ENCODE measurements around the gene USP12. TPM values are rescaled to one million over a fixed set of nuclear protein-coding genes. Genes with fewer than 3 reads are reported as not detected.
"Not testable (repeated sequence)": the region's sequence is repeated elsewhere in the genome, so short reads cannot be mapped to it uniquely, and the experiment has no call there.

Gene USP12
- total RNA-seq, 1 donor from 2014 or later, result 20.1 TPM

- DNase-seq (no peak), ATAC-seq (peak; percentile 82)
- intact Hi-C loops (cut with micrococcal nuclease), result no loop called here
Measured at GRCh38 chr13:27130223-27130978, 41.2 kb downstream of the USP12 start.

DNA sequence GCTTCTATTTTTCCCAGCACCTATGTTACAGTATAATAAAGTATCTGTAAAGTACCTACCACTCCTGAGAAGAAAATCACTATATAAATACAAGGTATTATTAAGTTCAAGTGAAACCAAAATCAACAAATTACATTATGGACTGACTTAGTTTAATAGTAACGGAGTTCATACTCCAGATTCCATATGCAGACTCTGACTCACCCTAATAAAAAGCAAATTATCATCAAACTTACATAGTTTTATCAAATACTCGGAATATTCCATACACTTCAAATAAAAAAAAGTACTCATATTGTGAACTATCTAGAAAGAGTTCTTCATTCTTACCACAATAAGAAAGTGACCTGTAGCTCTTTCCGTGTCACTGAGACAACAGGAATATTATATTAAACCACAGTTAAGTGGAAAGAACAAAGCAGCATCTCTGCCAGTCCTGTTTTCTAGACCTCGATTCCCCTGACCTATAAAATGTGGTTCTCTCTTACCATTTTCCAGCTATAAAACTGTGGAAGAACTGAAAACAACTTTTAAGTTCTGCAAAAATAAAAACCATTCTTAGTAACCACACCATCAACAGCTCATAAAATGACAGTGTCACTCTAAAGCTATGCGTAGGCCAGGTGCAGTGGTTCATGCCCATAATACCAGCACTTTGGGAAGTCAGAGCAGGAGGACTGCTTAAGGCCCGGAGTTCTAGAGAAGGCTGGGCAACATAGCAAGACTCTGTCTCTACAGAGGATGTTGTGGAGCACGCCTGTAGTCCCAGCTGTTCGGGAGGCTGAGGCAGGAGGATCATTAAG is 42.6 kb downstream of the USP12 start:
- DNase-seq (no peak), ATAC-seq (no peak)
- intact Hi-C loops (cut with micrococcal nuclease), result no loop called here

- intact Hi-C loops (cut with micrococcal nuclease), result no loop called here
- DNase-seq, result no peak
- ATAC-seq, result no peak
Measured at GRCh38 chr13:27126859-27127258, 44.8 kb downstream of the USP12 start.

GRCh38 chr13:27125357-27126282 is 46.0 kb downstream of the USP12 start:
- peak; percentile 29 for ATAC-seq
- DNase-seq, result no peak
- intact Hi-C loops (cut with micrococcal nuclease), result no loop called here

GRCh38 chr13:27124571-27124970 is 47.0 kb downstream of the USP12 start:
- intact Hi-C loops (cut with micrococcal nuclease), result no loop called here
- ATAC-seq, result no peak
- DNase-seq, result no peak

DNA sequence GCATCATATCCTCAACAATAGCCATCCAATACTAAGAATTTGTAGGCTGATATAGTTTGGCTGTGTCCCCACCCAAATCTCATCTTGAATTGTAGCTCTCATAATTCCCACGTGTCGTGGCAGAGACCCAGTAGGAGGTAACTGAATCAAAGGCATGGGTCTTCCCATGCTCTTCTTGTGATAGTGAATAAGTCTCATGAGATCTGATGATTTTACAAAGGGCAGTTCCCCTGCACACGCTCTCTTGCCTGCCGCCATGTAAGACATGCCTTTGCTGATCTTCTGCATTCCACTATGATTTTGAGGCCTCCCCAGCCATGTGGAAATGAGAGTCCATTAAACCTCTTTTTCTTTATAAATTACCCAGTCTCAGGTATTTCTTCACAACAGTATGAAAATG is 48.2 kb downstream of the USP12 start:
- intact Hi-C loops (cut with micrococcal nuclease); ATAC-seq; DNase-seq: not testable (repeated sequence)

GRCh38 chr13:27122036-27122435 is 49.6 kb downstream of the USP12 start:
- intact Hi-C loops (cut with micrococcal nuclease), result no loop called here
- ATAC-seq (no peak), DNase-seq (no peak)

DNA sequence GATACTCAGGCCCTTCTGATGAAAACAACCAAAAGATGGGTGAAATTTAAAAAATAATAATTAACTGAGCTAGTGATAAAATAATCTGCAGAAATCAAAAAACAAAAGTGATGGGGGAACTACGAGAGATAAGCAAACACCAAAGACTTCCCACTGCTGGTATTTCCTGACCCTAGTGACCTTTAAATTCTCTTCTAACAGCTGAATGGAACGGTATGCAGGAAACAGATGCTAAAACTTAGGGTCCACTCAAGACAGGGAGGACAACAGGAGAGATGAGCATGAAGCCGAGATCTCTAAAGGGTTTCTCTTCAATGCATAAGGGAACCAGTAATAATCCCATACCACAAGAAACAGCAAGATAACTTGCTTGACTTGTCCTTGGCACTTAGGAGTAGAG is 50.8 kb downstream of the USP12 start:
- ATAC-seq (no peak), DNase-seq (no peak)
- intact Hi-C loops (cut with micrococcal nuclease), result no loop called here

DNA sequence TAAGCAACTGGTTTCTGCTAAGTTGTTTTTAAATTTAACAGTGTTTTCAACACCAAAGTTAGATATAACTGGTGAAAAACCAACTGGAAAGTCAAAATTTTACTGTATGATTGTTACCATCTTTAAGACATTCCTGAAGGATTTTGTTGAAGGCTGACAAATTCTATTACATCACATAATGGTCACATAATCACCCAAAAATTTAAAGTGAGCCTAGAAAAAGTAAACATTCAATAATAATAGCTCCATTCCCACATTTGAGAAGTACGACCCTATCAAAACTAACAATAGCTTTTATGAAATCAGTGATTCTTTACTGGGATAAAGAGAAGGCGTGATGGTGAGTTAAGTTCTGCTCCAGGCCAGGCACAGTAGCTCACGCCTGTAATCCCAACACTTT is 51.6 kb downstream of the USP12 start:
- ATAC-seq (no peak), DNase-seq (no peak)
- intact Hi-C loops (cut with micrococcal nuclease), result no loop called here

DNA sequence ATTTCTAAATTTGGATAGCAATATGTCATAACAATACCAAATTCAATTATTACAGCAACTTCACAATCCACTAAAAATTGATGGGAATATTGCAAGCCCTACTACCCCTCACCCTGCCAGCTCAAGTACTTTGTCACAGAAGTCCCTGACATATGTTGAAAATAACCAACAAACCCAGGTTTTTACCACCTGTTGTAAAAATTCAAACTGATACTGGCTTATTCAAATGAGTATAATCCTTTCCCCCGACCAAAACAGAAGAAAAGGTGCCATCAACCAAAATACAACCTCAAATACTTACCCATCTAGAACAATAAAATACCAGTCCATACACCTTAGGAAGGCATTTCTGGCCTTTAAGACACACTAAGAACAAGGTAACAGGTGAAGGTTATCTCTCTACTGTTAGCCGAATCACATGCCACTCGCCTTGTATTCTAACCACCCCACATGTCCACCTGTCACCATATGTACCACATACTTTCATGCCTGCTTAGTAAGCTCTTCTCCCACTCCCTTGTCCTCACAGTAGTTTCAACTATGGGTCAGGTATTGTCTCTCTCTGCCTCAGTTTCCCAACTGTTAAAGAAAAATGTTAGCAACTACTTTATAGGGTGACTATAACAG is 53.1 kb downstream of the USP12 start:
- DNase-seq, result no peak
- intact Hi-C loops (cut with micrococcal nuclease), result no loop called here
- no peak for ATAC-seq

GRCh38 chr13:27117952-27118351 is 53.7 kb downstream of the USP12 start:
- intact Hi-C loops (cut with micrococcal nuclease), result no loop called here
- DNase-seq, result no peak
- ATAC-seq, result no peak

- ATAC-seq (no peak), DNase-seq (no peak)
- intact Hi-C loops (cut with micrococcal nuclease), result no loop called here
Measured at GRCh38 chr13:27117158-27117557, 54.5 kb downstream of the USP12 start.

DNA sequence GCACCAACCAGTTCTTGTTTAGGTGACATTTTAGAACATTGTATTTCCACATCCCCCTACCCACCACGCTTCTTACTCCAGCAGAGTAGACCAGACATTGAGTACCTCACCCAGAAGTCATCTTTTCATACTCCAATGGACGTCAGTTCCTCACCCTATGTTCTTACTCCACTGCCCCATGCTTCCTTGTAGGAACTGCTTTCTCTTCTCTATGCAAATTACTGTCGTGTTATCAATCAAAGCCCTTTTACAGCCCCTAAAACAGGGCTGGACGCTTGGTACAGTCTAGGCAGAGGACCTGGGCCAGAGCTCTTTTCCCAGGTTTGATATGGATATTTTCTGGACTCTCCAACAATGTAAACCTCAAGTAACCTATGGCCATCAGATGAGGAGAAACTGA is 58.2 kb downstream of the USP12 start:
- ATAC-seq, result no peak
- intact Hi-C loops (cut with micrococcal nuclease), result no loop called here
- no peak for DNase-seq

- DNase-seq, result no peak
- ATAC-seq, result no peak
- intact Hi-C loops (cut with micrococcal nuclease), result no loop called here
Measured at GRCh38 chr13:27112006-27112405, 59.6 kb downstream of the USP12 start.

- intact Hi-C loops (cut with micrococcal nuclease), result no loop called here
- DNase-seq (no peak), ATAC-seq (no peak)
Measured at GRCh38 chr13:27110056-27110746, 61.4 kb downstream of the USP12 start.

- DNase-seq, result no peak
- intact Hi-C loops (cut with micrococcal nuclease), result no loop called here
- no peak for ATAC-seq
Measured at GRCh38 chr13:27106144-27106543, 65.5 kb downstream of the USP12 start.

DNA sequence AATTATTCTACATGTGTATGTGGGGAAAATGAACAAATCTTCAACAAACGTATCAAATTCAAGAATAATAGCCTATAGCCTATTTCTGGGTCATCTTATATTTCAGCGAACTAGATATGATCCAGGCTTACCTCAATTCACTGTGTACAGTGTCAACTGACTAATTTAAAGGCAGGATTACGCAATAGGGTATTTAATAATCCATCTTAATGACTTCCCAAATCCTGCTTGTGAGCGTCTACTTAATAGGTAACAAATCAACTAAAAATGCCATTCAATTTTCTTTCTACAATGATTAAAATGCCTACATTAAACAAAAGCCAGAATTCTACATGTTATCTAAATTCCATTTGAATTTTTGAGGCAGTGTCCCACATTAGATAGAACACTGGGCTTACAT is 67.0 kb downstream of the USP12 start:
- ATAC-seq (no peak), DNase-seq (no peak)
- intact Hi-C loops (cut with micrococcal nuclease), result no loop called here

DNA sequence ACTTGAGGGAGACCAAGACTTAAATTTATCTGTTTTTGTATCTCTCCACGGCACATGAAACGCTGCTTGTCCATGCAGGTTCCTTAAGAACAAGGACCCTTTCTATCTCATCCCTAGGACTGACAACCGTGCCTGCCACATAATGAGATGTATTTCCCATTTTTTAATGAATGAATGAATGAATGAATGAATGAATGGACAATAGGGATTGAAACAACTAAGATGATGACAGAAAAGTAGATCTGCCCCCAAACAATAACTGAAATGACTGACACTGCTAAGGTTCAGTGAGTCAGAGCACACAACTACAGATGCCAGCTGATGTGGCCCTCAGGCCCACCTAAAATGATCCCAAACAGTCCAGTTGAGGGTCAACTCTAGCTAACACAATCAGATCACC is 69.8 kb downstream of the USP12 start:
- ATAC-seq, result no peak
- no peak for DNase-seq
- intact Hi-C loops (cut with micrococcal nuclease), result no loop called here

DNA sequence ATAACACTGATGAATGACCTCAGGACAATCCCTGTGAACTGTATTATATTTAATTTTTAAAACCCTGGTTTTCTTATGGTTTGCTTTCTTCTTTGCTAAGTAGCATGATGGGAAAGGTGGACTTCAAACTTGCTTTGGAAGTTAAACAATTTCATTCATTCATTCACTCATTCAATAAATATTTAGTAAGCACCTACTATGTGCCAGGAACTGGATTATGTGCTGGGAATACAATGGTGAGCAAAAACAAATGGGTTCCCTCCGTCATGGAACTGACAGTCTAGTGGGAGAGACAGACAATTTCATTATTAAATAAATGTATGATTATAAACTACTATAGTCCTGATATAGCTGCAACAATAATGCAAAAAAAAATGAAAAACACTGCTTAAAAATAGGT is 70.3 kb downstream of the USP12 start:
- ATAC-seq (no peak), DNase-seq (no peak)
- intact Hi-C loops (cut with micrococcal nuclease), result no loop called here
